GM20431 (cell line): ENCODE data around the gene CD80.
"Not testable (repeated sequence)": the region's sequence is repeated elsewhere in the genome, so short reads cannot be mapped to it uniquely, and the experiment has no call there.

Source experiments
- in situ Hi-C: fragments of 300-500 bp; cut with MseI, MboI; formaldehyde crosslinking; loops from one replicate; pipeline ENCODE4 v1.15.0; 2020; ENCODE audit warnings: low sequenced_read_pairs; ENCODE audit not compliant: unreplicated experiment

CD80 gene

GRCh38 chr3:119559441-119559963, at the start of gene CD80:
Gene CD80 (minus strand): TSS chr3:119559614. CDS start chr3:119557728, 1,886 bp downstream.
- in situ Hi-C loops: no loop called here

GRCh38 chr3:119608405-119609000, 49.1 kb upstream of the CD80 start:
- in situ Hi-C loops: no loop called here

GRCh38 chr3:119604878-119605277, 45.5 kb upstream of the CD80 start:
- in situ Hi-C loops: no loop called here

GRCh38 chr3:119602676-119603075, 43.3 kb upstream of the CD80 start:
- in situ Hi-C loops: no loop called here

- in situ Hi-C loops: no loop called here
Measured at GRCh38 chr3:119601154-119601553, 41.7 kb upstream of the CD80 start.

GRCh38 chr3:119600732-119601131, 41.3 kb upstream of the CD80 start:
- in situ Hi-C loops: no loop called here

GRCh38 chr3:119599558-119600174, 40.3 kb upstream of the CD80 start:
- in situ Hi-C loops: no loop called here

GRCh38 chr3:119598410-119599098, 39.1 kb upstream of the CD80 start:
- in situ Hi-C loops: no loop called here

- in situ Hi-C loops: no loop called here
Measured at GRCh38 chr3:119597548-119598288, 38.3 kb upstream of the CD80 start, which contains the start of gene PLA1A. Gene PLA1A (plus strand): TSS chr3:119597885. CDS start chr3:119597914, 29 bp downstream.

GRCh38 chr3:119596398-119596797, 37.0 kb upstream of the CD80 start:
- in situ Hi-C loops: no loop called here

- in situ Hi-C loops: no loop called here
Measured at GRCh38 chr3:119595639-119596334, 36.4 kb upstream of the CD80 start.

- in situ Hi-C loops: not testable (repeated sequence)
Measured at GRCh38 chr3:119594929-119595328, 35.5 kb upstream of the CD80 start.

GRCh38 chr3:119594066-119594465, 34.7 kb upstream of the CD80 start:
- in situ Hi-C loops: no loop called here

GRCh38 chr3:119592861-119593260, 33.4 kb upstream of the CD80 start:
- in situ Hi-C loops: no loop called here

GRCh38 chr3:119590706-119591105, 31.3 kb upstream of the CD80 start:
- in situ Hi-C loops: no loop called here

- in situ Hi-C loops: no loop called here
Measured at GRCh38 chr3:119589102-119589773, 29.8 kb upstream of the CD80 start.

GRCh38 chr3:119588112-119588511, 28.7 kb upstream of the CD80 start:
- in situ Hi-C loops: no loop called here

GRCh38 chr3:119586733-119587172, 27.3 kb upstream of the CD80 start:
- in situ Hi-C loops: no loop called here

GRCh38 chr3:119585856-119586570, 26.6 kb upstream of the CD80 start:
- in situ Hi-C loops: no loop called here
